IMR-90 (cell line): ENCODE measurements around the gene PRPS1L1. TPM values are rescaled to one million over a fixed set of nuclear protein-coding genes. Genes with fewer than 3 reads are reported as not detected.

Source experiments
- ATAC-seq: fragments of 200-7000 bp; cut with Tn5 transposase; 2 replicates; pipeline ENCODE4 v1.9.1; 2020; ENCODE audit warnings: low read depth, mild to moderate bottlenecking, moderate library complexity
- BruUV-seq: library from RNA; stranded (reverse); fragments of 400-500 nt; replicated peaks from 2 replicates; lab custom pipeline; 2021; lab: Mats Ljungman, UMichigan
- CTCF ChIA-PET: fragments of 300-600 bp; formaldehyde crosslinking; extraction: SDS; loops from one replicate; lab custom pipeline; 2021; ENCODE audit warnings: antibody characterized with exemption; lab: Yijun Ruan, JAX
- POLR2A ChIA-PET: fragments of 300-600 bp; sonication (Branson Sonifier 250); formaldehyde crosslinking; loops from one replicate; lab custom pipeline; 2022; ENCODE audit warnings: antibody characterized with exemption; ENCODE audit not compliant: unreplicated experiment; lab: Charles Lee
- DNase-seq: peaks from one replicate; pipeline ENCODE4 v3.0.0; 2013
- H2AFZ ChIP-seq: replicated peaks from 2 replicates; pipeline ENCODE3; 2013; ENCODE audit warnings: low read length, mild to moderate bottlenecking; ENCODE audit not compliant: poor library complexity
- H2AK5ac ChIP-seq: 2 replicates; pipeline ENCODE4 v1.6.1; 2013; ENCODE audit warnings: low read depth, low read length, inconsistent platforms
- H2AK9ac ChIP-seq: replicated peaks from 2 replicates; pipeline ENCODE3; 2013; ENCODE audit warnings: mild to moderate bottlenecking, low read depth, low read length, moderate library complexity; ENCODE audit not compliant: poor library complexity
- H2BK120ac ChIP-seq: 2 replicates; pipeline ENCODE4 v1.6.1; 2013; ENCODE audit warnings: low read depth, low read length, inconsistent platforms
- H2BK15ac ChIP-seq: 3 replicates; pipeline ENCODE4 v1.6.1; 2013; ENCODE audit warnings: low read depth, low read length, inconsistent platforms
- H2BK20ac ChIP-seq: 2 replicates; pipeline ENCODE4 v1.6.1; 2013; ENCODE audit warnings: low read depth, mild to moderate bottlenecking, inconsistent platforms, low read length, moderate library complexity
- H2BK5ac ChIP-seq: 2 replicates; pipeline ENCODE4 v1.6.1; 2013; ENCODE audit warnings: mild to moderate bottlenecking, low read depth, low read length, inconsistent platforms; ENCODE audit not compliant: poor library complexity, severe bottlenecking
- H3K14ac ChIP-seq: replicated peaks from 2 replicates; pipeline ENCODE4 v1.6.1; 2013; ENCODE audit warnings: low read depth, low read length, inconsistent platforms
- H3K18ac ChIP-seq: 2 replicates; pipeline ENCODE4 v1.6.1; 2013; ENCODE audit warnings: low read depth, low read length, control low read depth
- H3K23ac ChIP-seq: 2 replicates; pipeline ENCODE4 v1.6.1; 2013; ENCODE audit warnings: low read depth, low read length, inconsistent platforms
- H3K27ac ChIP-seq: 2 replicates; pipeline ENCODE4 v1.5.1; 2013; ENCODE audit warnings: mild to moderate bottlenecking, control low read depth, low read length; ENCODE audit not compliant: insufficient read depth
- H3K27me3 ChIP-seq: 2 replicates; pipeline ENCODE4 v1.6.1; 2013; ENCODE audit warnings: low read length; ENCODE audit not compliant: control insufficient read depth, insufficient read depth
- H3K36me3 ChIP-seq: 2 replicates; pipeline ENCODE4 v1.6.1; 2013; ENCODE audit warnings: low read length, mixed read lengths; ENCODE audit not compliant: control insufficient read depth, insufficient read depth
- H3K4ac ChIP-seq: 2 replicates; pipeline ENCODE4 v1.6.1; 2013; ENCODE audit warnings: low read depth, low read length, inconsistent platforms
- H3K4me1 ChIP-seq: 2 replicates; pipeline ENCODE4 v1.6.1; 2013; ENCODE audit warnings: low read length, mixed read lengths; ENCODE audit not compliant: control insufficient read depth, insufficient read depth
- H3K4me2 ChIP-seq: 2 replicates; pipeline ENCODE4 v1.6.1; 2013; ENCODE audit warnings: low read depth, mild to moderate bottlenecking, control low read depth, low read length, moderate library complexity
- H3K4me3 ChIP-seq: 2 replicates; pipeline ENCODE4 v1.5.1; 2013; ENCODE audit warnings: low read depth, mild to moderate bottlenecking, control low read depth, low read length, moderate library complexity; ENCODE audit not compliant: insufficient read depth
- H3K56ac ChIP-seq: 2 replicates; pipeline ENCODE4 v1.6.1; 2013; ENCODE audit warnings: low read length, inconsistent platforms; ENCODE audit not compliant: insufficient read depth; ENCODE audit errors: extremely low read depth
- H3K79me1 ChIP-seq, 2 experiments: 2 replicates each; pipeline ENCODE4 v1.6.1; 2013; ENCODE audit warnings: low read length in 2 of 2, inconsistent platforms in 1 of 2, low read depth in 1 of 2
- H3K9ac ChIP-seq: 2 replicates; pipeline ENCODE4 v1.6.1; 2013; ENCODE audit warnings: low read depth, low read length, control low read depth
- H3K9me1 ChIP-seq: 2 replicates; pipeline ENCODE4 v1.6.1; 2013; ENCODE audit warnings: low read length, inconsistent platforms; ENCODE audit not compliant: insufficient read depth
- H3K9me3 ChIP-seq: 2 replicates; pipeline ENCODE4 v1.6.1; 2013; ENCODE audit warnings: low read length; ENCODE audit not compliant: control insufficient read depth, insufficient read depth
- H4K20me1 ChIP-seq: 2 replicates; pipeline ENCODE4 v1.6.1; 2013; ENCODE audit warnings: low read length, inconsistent platforms; ENCODE audit not compliant: insufficient read depth
- H4K5ac ChIP-seq: 2 replicates; pipeline ENCODE4 v1.6.1; 2013; ENCODE audit warnings: mild to moderate bottlenecking, low read depth, low read length, control low read depth
- H4K8ac ChIP-seq, 2 experiments: 2 replicates each; pipeline ENCODE4 v1.6.1; 2013; ENCODE audit warnings: low read depth in 2 of 2, low read length in 2 of 2, control low read depth in 1 of 2, inconsistent platforms in 1 of 2
- H4K91ac ChIP-seq: 2 replicates; pipeline ENCODE4 v1.6.1; 2013; ENCODE audit warnings: low read depth, low read length, inconsistent platforms; ENCODE audit not compliant: insufficient read depth
- ELK1 ChIP-seq: fragments of 150-350 bp; IDR thresholded peaks from 2 replicates; pipeline ENCODE4 v1.6.1; 2016; ENCODE audit warnings: low read depth, mild to moderate bottlenecking, low read length, moderate library complexity, borderline replicate concordance
- RAD21 ChIP-seq: IDR thresholded peaks from 2 replicates; pipeline ENCODE4 v1.6.1; 2012; ENCODE audit warnings: low read length, improper control_type of control experiment
- WGBS, 2 experiments: methylation state at CpG; one replicate each; pipeline versions ENCODE4 v1.1.5 to v1.1.7; 2013; ENCODE audit warnings: missing lambda C conversion rate in 2 of 2; ENCODE audit not compliant: insufficient read length in 1 of 2; ENCODE audit errors: extremely low coverage in 2 of 2; 5-methylcytosine and 5-hydroxymethylcytosine counted together
- dilution Hi-C: fragments of 300-500 bp; cut with HindIII; formaldehyde crosslinking; loops from one replicate; pipeline ENCODE4 v1.14.3; 2018; ENCODE audit warnings: low sequenced_read_pairs; ENCODE audit not compliant: unreplicated experiment
- in situ Hi-C: fragments of 300-500 bp; cut with MboI; formaldehyde crosslinking; loops from 3 replicates; pipeline ENCODE4 v1.14.3; 2019; ENCODE audit warnings: low sequenced_read_pairs, inconsistent platforms, mixed read lengths
- intact Hi-C: fragments of 100-400 bp; cut with micrococcal nuclease; formaldehyde crosslinking; loops from 2 replicates; pipeline ENCODE4 v1.10.0; 2022
- polyA plus RNA-seq, 3 experiments: library from polyadenylated mRNA; depleted of rRNA; stranded (reverse); fragments of >200 nt; gene quantifications; 2 replicates each; pipeline ENCODE4 v1.2.3, GENCODE V29; 2012; ENCODE audit warnings: low replicate concordance in 1 of 3
- total RNA-seq: library from RNA; depleted of rRNA; stranded (reverse); fragments of >200 nt; gene quantifications from 2 replicates; pipeline ENCODE4 v1.2.3, GENCODE V29; 2012
- TF ChIP-seq, protein P1 (sequence below): conservative IDR thresholded peaks from 2 replicates; pipeline ENCODE4 v1.5.1; 2012; ENCODE audit warnings: mild to moderate bottlenecking, low read depth, low read length, improper control_type of control experiment

Gene PRPS1L1
- total and polyA plus RNA-seq, 2 of the 4 experiments (the other 2 are of a cell fraction), result not detected

DNA sequence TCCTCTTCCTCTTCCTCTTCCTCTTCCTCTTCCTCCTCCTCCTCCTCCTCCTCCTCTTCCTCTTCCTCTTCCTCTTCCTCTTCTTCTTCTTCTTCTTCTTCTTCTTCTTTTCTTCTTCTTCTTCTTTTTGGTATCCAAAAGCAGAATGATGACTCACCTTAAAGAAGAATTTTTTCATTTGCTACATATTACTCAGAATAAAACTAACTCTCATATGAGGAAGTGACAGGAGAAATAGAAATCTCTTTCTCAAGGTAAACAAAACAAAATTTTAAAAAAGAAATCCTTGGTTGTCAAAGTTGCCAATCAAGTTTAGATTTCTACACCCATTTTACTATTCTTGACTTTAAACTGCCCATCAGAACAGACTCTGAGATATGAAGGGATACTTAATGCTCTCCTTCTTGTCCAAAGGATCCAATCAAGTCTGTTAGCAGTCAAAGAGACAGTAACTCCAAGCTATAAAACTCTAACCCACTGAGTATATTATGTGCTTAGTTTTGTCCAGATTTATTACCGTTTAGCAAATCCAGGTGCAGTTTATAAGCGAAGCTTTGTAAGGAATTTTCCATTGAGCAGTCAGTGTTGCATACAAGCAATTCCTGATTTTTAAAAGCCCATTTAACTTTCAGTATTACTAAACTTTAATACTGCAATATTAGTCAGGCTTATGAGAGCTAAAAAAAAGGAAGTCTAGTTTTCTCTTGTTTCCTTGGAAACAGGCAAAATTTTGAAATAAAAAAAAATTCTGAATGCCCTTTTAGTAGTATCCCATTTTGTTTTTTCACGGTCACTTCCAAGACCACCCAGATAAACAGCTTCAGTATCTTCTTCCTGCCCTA is 44.2 kb downstream of the PRPS1L1 start:
- Histone ChIP-seq H3K56ac (no peak overlapping the region), H2BK120ac (no peak overlapping the region), H3K79me1 (no peaks in the 10 kb centered on the region), H2BK20ac (no peak overlapping the region), H3K9ac (no peak overlapping the region), H3K9me3 (no peaks in the 10 kb centered on the region; the same call in 1 of the 2 replicates), H4K91ac (no peak overlapping the region), H3K27me3 (no peaks in the 10 kb centered on the region), H3K27ac (no peak overlapping the region), H2AK5ac (no peak overlapping the region), H3K4me1 (peaks cover 2% of the 10 kb centered on the region; the same call in 1 of the 2 replicates), H3K18ac (no peak overlapping the region), H3K4me2 (no peak overlapping the region), H3K36me3 (no peaks in the 10 kb centered on the region), H2AFZ (no peak overlapping the region), H3K23ac (no peak overlapping the region), H2AK9ac (no peak overlapping the region), H3K9me1 (peaks cover 3% of the 10 kb centered on the region; the same call in 1 of the 2 replicates), H3K4me3 (no peak overlapping the region), H4K8ac (no peak overlapping the region), H3K4ac (no peak overlapping the region), H2BK15ac (no peak overlapping the region), H4K5ac (no peak overlapping the region), H3K14ac (no peak overlapping the region), H4K20me1 (no peaks in the 10 kb centered on the region), H2BK5ac (no peak overlapping the region)
- intact Hi-C loops, result no loop called here
- BruUV-seq, result no TSS peak
- POLR2A ChIA-PET, result no interaction called here
- CTCF ChIA-PET, result no interaction called here
- no peak for ATAC-seq
- TF ChIP-seq ELK1 (no peak), RAD21 (no peak)
- TF ChIP-seq, protein P1, sequence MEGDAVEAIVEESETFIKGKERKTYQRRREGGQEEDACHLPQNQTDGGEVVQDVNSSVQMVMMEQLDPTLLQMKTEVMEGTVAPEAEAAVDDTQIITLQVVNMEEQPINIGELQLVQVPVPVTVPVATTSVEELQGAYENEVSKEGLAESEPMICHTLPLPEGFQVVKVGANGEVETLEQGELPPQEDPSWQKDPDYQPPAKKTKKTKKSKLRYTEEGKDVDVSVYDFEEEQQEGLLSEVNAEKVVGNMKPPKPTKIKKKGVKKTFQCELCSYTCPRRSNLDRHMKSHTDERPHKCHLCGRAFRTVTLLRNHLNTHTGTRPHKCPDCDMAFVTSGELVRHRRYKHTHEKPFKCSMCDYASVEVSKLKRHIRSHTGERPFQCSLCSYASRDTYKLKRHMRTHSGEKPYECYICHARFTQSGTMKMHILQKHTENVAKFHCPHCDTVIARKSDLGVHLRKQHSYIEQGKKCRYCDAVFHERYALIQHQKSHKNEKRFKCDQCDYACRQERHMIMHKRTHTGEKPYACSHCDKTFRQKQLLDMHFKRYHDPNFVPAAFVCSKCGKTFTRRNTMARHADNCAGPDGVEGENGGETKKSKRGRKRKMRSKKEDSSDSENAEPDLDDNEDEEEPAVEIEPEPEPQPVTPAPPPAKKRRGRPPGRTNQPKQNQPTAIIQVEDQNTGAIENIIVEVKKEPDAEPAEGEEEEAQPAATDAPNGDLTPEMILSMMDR, result no peak
- DNase-seq, result no peak
- 100% methylated on average over 1 of the region's 3 CpGs; no CpG with 5 or more reads in 1 of the 2 experiments for WGBS, 2 experiments
- in situ Hi-C loops, result no loop called here
- dilution Hi-C loops, result no loop called here
